ENCODE data around the gene TFAM. TPM values are rescaled to one million over a fixed set of nuclear protein-coding genes. Genes with fewer than 3 reads are reported as not detected.

The TFAM gene
- total RNA-seq, 2 experiments from 2014 or later: 62.7 to 94.6 TPM

GRCh38 chr10:58439632-58440364 is 54.6 kb downstream of the TFAM start:
- Histone ChIP-seq H3K36me3 (ENCODE audit: insufficient read depth, low read length) (no peaks in the 10 kb centered on the region), H3K4me1 (ENCODE audit: insufficient read depth, low read length, poor library complexity, severe bottlenecking) (peaks cover 5% of the 10 kb centered on the region), H2AFZ (ENCODE audit: low read length) (no peak overlapping the region), H3K9me2 (ENCODE audit: insufficient read depth, low read length) (no peaks in the 10 kb centered on the region), H3K27ac (ENCODE audit: low read depth, low read length, poor library complexity, severe bottlenecking) (no peak overlapping the region), H4K20me1 (ENCODE audit: insufficient read depth, low read length) (no peaks in the 10 kb centered on the region), H3K79me2 (ENCODE audit: insufficient read depth, low read depth, low read length) (no peaks in the 10 kb centered on the region), H3K4me2 (ENCODE audit: low read length) (no peak overlapping the region), H3K4me3 (ENCODE audit: low read depth, low read length, poor library complexity, severe bottlenecking) (no peak overlapping the region), H3K9me3 (ENCODE audit: low read length) (no peaks in the 10 kb centered on the region)
- TF ChIP-seq EZH2phosphoT487 (IDR thresholded peaks at IDR 0.05; ENCODE audit: borderline replicate concordance, low read depth, low read length) (no peak), CTCF (conservative IDR thresholded peaks at IDR 0.05; ENCODE audit: low read length) (no peak)
- POLR2A ChIA-PET: no interaction called here
- DNase-seq (ENCODE audit: low spot score): no peak
- CTCF ChIA-PET (ENCODE audit: unreplicated experiment): no interaction called here
- no TSS peak for BruUV-seq (replicated peaks)
- intact Hi-C loops (cut with micrococcal nuclease; ENCODE audit: unreplicated experiment): no loop called here

GRCh38 chr10:58440484-58440883 is 55.3 kb downstream of the TFAM start:
- Histone ChIP-seq H3K9me2 (ENCODE audit: insufficient read depth, low read length) (no peaks in the 10 kb centered on the region), H3K4me3 (ENCODE audit: low read depth, low read length, poor library complexity, severe bottlenecking) (no peak overlapping the region), H3K9me3 (ENCODE audit: low read length) (no peaks in the 10 kb centered on the region), H4K20me1 (ENCODE audit: insufficient read depth, low read length) (no peaks in the 10 kb centered on the region), H2AFZ (ENCODE audit: low read length) (no peak overlapping the region), H3K36me3 (ENCODE audit: insufficient read depth, low read length) (no peaks in the 10 kb centered on the region), H3K4me2 (ENCODE audit: low read length) (no peak overlapping the region), H3K27ac (ENCODE audit: low read depth, low read length, poor library complexity, severe bottlenecking) (no peak overlapping the region), H3K79me2 (ENCODE audit: insufficient read depth, low read depth, low read length) (no peaks in the 10 kb centered on the region), H3K4me1 (ENCODE audit: insufficient read depth, low read length, poor library complexity, severe bottlenecking) (peaks cover 5% of the 10 kb centered on the region)
- no peak for DNase-seq (ENCODE audit: low spot score)
- TF ChIP-seq EZH2phosphoT487 (IDR thresholded peaks at IDR 0.05; ENCODE audit: borderline replicate concordance, low read depth, low read length) (no peak), CTCF (conservative IDR thresholded peaks at IDR 0.05; ENCODE audit: low read length) (no peak)
- BruUV-seq (replicated peaks): no TSS peak
- ChIA-PET CTCF (ENCODE audit: unreplicated experiment) (no interaction called here), POLR2A (no interaction called here)
- intact Hi-C loops (cut with micrococcal nuclease; ENCODE audit: unreplicated experiment): no loop called here

GRCh38 chr10:58444321-58444720 is 59.1 kb downstream of the TFAM start:
- Histone ChIP-seq H3K9me2 (ENCODE audit: insufficient read depth, low read length) (no peaks in the 10 kb centered on the region), H2AFZ (ENCODE audit: low read length) (no peak overlapping the region), H3K4me1 (ENCODE audit: insufficient read depth, low read length, poor library complexity, severe bottlenecking) (no peaks in the 10 kb centered on the region), H3K27ac (ENCODE audit: low read depth, low read length, poor library complexity, severe bottlenecking) (no peak overlapping the region), H3K4me2 (ENCODE audit: low read length) (no peak overlapping the region), H3K79me2 (ENCODE audit: insufficient read depth, low read depth, low read length) (no peaks in the 10 kb centered on the region), H3K9me3 (ENCODE audit: low read length) (no peaks in the 10 kb centered on the region), H4K20me1 (ENCODE audit: insufficient read depth, low read length) (no peaks in the 10 kb centered on the region), H3K4me3 (ENCODE audit: low read depth, low read length, poor library complexity, severe bottlenecking) (no peak overlapping the region), H3K36me3 (ENCODE audit: insufficient read depth, low read length) (no peaks in the 10 kb centered on the region)
- CTCF ChIA-PET (ENCODE audit: unreplicated experiment): no interaction called here
- no peak for TF ChIP-seq CTCF (conservative IDR thresholded peaks at IDR 0.05; ENCODE audit: low read length)
- no TSS peak for BruUV-seq (replicated peaks)
- POLR2A ChIA-PET: no interaction called here
- no peak for DNase-seq (ENCODE audit: low spot score)
- intact Hi-C loops (cut with micrococcal nuclease; ENCODE audit: unreplicated experiment): no loop called here

Data from OCI-LY7 (cell line).